Lower lobe of right lung (tissue), 2 donors: Measurements from ENCODE around the gene PLPPR3. TPM values are rescaled to one million over a fixed set of nuclear protein-coding genes. Genes with fewer than 3 reads are reported as not detected.

Experiments
- ATAC-seq, 2 donors: fragments of 200-7000 bp; cut with Tn5 transposase; one replicate each; pipeline ENCODE4 v1.9.1; 2020 to 2022; ENCODE audit warnings: mild to moderate bottlenecking in 2 of 2, moderate library complexity in 2 of 2
- DNase-seq: peaks from one replicate; pipeline ENCODE4 v3.0.0-alpha.2; 2020
- H3K27ac ChIP-seq: fragments of 200-600 bp; one replicate; pipeline ENCODE4 v1.8.0; 2022
- H3K27me3 ChIP-seq: fragments of 200-600 bp; one replicate; pipeline ENCODE4 v1.8.0; 2022; ENCODE audit warnings: low read depth
- H3K36me3 ChIP-seq: fragments of 200-600 bp; one replicate; pipeline ENCODE4 v1.8.0; 2022; ENCODE audit warnings: mild to moderate bottlenecking
- H3K4me1 ChIP-seq: fragments of 200-600 bp; one replicate; pipeline ENCODE4 v1.8.0; 2022
- H3K4me3 ChIP-seq: fragments of 200-600 bp; one replicate; pipeline ENCODE4 v1.8.0; 2022; ENCODE audit warnings: mild to moderate bottlenecking
- H3K9me3 ChIP-seq: fragments of 200-600 bp; one replicate; pipeline ENCODE4 v1.8.0; 2022
- intact Hi-C: fragments of 100-400 bp; cut with DNase I; formaldehyde crosslinking; loops from one replicate; pipeline ENCODE4 v1.11.0; 2022
- total RNA-seq: library from RNA; stranded (reverse); fragmentation: NEBNext Ultra II Directional; extraction: Animal tissue kit (Norgen Biotek cat#: 25700); gene quantifications from one replicate; pipeline ENCODE4 v1.2.1, GENCODE V29; 2021
- TF ChIP-seq, protein P1 (sequence below): fragments of 200-600 bp; IDR thresholded peaks from one replicate; pipeline ENCODE4 v1.8.0; 2022; ENCODE audit warnings: antibody characterized with exemption, mild to moderate bottlenecking
- donor health status: DM: no; HTN: yes; CAD: no; lungs with severe emphysema.

The PLPPR3 gene
- total RNA-seq, 1 donor from 2014 or later: 2.1 TPM

DNA sequence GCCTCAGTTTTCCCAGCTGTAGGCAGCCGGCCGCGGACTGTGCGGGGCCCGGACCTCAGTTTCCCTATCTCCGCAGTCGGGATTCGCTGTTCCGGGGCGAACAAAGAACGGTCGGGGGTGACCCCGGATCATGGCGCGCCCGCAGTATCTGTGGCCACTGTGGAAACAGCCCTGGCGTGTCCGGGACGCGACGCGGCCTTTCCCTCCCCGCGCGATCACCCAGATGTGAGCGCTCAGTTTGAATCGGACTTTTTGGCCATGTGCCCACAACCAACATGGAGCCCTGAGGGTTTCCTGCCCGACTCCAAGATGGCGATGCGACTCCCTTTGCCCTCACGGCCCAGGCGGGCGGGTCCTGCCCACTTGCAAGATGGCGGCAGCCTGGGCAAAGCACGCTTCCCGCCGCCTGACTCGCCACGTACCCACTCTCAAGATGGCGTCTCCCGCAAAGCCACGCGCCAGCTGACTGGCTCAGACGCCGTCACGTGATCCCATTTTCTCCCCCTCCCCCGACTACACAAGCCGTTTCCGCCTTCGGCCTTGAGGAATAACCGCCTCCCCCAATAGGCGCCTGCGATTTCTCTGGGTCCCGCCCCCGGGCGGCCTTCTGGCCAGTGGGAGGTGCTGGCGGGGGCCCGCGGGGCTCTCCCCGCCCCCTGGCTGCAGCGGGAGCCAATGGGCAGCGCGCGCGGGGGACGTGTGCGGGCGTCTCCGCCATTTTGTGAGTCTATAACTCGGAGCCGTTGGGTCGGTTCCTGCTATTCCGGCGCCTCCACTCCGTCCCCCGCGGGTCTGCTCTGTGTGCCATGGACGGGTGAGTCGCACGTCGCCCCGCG is 24.8 kb downstream of the PLPPR3 start, which contains the start of gene PTBP1:
PTBP1 (plus strand) TSS at position 761 of the 836 bp plus-strand sequence; CDS start at position 807, 46 bp downstream.
- H3K27ac ChIP-seq: peak within 1 kb of the TSS; percentile 96
- H3K4me3 ChIP-seq: peak within 1 kb of the TSS; percentile 85
- H3K36me3 ChIP-seq: peaks cover 29% of the 10 kb centered on the region
- ATAC-seq: peak; percentile 92 to 95
- H3K4me1 ChIP-seq: peaks cover 52% of the 10 kb centered on the region
- no peaks in the 10 kb centered on the region for H3K27me3 ChIP-seq
- TF ChIP-seq, protein P1, sequence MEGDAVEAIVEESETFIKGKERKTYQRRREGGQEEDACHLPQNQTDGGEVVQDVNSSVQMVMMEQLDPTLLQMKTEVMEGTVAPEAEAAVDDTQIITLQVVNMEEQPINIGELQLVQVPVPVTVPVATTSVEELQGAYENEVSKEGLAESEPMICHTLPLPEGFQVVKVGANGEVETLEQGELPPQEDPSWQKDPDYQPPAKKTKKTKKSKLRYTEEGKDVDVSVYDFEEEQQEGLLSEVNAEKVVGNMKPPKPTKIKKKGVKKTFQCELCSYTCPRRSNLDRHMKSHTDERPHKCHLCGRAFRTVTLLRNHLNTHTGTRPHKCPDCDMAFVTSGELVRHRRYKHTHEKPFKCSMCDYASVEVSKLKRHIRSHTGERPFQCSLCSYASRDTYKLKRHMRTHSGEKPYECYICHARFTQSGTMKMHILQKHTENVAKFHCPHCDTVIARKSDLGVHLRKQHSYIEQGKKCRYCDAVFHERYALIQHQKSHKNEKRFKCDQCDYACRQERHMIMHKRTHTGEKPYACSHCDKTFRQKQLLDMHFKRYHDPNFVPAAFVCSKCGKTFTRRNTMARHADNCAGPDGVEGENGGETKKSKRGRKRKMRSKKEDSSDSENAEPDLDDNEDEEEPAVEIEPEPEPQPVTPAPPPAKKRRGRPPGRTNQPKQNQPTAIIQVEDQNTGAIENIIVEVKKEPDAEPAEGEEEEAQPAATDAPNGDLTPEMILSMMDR: peak; percentile 24
- intact Hi-C loops: no loop called here
- DNase-seq: peak; percentile 100
- no peaks in the 10 kb centered on the region for H3K9me3 ChIP-seq

DNA sequence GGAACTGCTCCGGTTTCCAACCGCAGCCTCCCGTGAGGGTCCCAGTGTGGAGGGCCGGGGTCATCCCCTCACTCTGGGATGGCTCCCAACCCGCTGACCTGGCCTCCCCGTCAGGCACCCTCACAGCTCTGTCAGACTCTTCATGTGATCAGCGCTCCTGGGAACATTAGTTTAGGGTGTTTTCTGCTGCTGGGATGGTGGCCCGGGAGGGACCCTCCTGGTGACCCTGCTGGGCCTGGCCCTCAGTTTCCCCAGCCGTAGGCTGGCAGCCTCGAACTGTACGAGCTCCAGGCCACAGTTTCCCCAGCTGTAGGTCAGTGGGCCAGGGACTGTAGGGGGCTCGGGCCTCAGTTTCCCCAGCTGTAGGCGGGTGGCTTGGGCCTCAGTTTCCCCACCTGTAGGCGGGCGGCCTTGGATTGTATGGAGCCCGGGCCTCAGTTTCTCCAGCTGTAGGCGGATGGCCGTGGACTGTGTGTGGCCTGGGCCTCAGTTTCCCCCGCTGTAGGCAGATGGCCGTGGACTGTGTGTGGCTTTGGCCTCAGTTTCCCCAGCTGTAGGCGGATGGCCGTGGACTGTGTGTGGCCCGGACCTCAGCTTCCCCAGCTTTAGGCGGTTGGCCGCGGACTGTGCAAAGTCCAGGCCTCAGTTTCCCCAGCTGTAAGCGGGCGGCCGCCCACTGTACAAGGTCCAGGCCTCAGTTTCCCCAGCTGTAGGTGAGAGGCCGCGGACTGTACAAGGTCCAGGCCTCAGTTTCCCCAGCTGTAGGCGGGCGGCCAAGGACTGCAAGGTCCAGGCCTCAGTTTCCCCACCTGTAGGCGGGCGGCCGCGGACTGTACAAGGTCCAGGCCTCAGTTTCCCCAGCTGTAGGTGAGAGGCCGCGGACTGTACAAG is 25.8 kb downstream of the PLPPR3 start:
- Histone ChIP-seq H3K4me3 (peak overlapping the region; percentile 71), H3K36me3 (peaks cover 20% of the 10 kb centered on the region), H3K27ac (peak overlapping the region; percentile 82), H3K27me3 (no peaks in the 10 kb centered on the region), H3K4me1 (peaks cover 45% of the 10 kb centered on the region), H3K9me3 (no peaks in the 10 kb centered on the region)
- intact Hi-C loops: no loop called here
- TF ChIP-seq, protein P1: no peak
- ATAC-seq: no peak
- no peak for DNase-seq

DNA sequence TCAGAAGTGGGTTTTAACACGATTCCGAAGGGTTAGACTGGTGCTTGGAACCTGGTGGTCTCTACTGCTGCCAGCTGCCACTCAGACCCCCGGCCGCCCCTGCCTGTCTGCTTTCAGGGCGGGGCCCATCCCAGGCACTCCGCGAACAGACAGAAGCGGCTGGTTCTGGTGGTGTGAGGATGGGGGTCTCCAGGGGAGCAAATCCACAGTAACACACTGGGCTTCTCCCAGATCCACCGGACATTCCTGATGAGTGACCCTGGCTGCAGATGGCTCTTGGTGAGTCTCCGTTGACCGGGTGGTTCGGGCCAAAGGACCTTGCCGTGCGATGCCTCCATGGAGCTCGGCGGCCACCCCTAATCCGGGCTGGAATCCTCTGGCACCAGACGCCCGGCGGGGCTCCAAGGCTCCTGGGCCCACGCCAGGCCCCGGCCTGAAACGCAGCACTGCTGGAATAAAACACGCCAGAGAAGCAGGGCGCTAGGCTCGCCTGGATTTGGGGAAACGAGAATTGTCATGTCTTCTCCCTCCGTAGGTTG is 26.6 kb downstream of the PLPPR3 start:
- intact Hi-C loops: no loop called here
- ATAC-seq (no peak), DNase-seq (no peak)
- Histone ChIP-seq H3K36me3 (peaks cover 12% of the 10 kb centered on the region), H3K27me3 (no peaks in the 10 kb centered on the region), H3K4me3 (no peak overlapping the region), H3K27ac (no peak overlapping the region), H3K9me3 (no peaks in the 10 kb centered on the region), H3K4me1 (peaks cover 40% of the 10 kb centered on the region)
- TF ChIP-seq, protein P1: no peak

GRCh38 chr19:793806-794205 is 27.9 kb downstream of the PLPPR3 start:
- intact Hi-C loops: no loop called here
- Histone ChIP-seq H3K4me3 (no peak overlapping the region), H3K36me3 (no peaks in the 10 kb centered on the region), H3K9me3 (no peaks in the 10 kb centered on the region), H3K4me1 (peaks cover 40% of the 10 kb centered on the region), H3K27ac (no peak overlapping the region), H3K27me3 (no peaks in the 10 kb centered on the region)
- TF ChIP-seq, protein P1: no peak
- DNase-seq: no peak
- ATAC-seq: no peak

- no peaks in the 10 kb centered on the region for H3K9me3 ChIP-seq
- ATAC-seq (no peak), DNase-seq (no peak)
- peaks cover 5% of the 10 kb centered on the region for H3K36me3 ChIP-seq
- H3K4me3 ChIP-seq: no peak overlapping the region
- H3K27ac ChIP-seq: peak overlapping the region; percentile 76
- peaks cover 48% of the 10 kb centered on the region for H3K4me1 ChIP-seq
- no peaks in the 10 kb centered on the region for H3K27me3 ChIP-seq
- TF ChIP-seq, protein P1: no peak
- intact Hi-C loops: no loop called here
Measured at GRCh38 chr19:792306-792885, 29.4 kb downstream of the PLPPR3 start.
